NCI-H748 treated with DMSO at 0.1 percent for 48 hours (cell line): ENCODE data around the gene SPHK1.

ENCODE experiments used
- DNase-seq: peaks from one replicate; lab custom pipeline; 2025; lab: John Stamatoyannopoulos, UW

The SPHK1 gene

DNA sequence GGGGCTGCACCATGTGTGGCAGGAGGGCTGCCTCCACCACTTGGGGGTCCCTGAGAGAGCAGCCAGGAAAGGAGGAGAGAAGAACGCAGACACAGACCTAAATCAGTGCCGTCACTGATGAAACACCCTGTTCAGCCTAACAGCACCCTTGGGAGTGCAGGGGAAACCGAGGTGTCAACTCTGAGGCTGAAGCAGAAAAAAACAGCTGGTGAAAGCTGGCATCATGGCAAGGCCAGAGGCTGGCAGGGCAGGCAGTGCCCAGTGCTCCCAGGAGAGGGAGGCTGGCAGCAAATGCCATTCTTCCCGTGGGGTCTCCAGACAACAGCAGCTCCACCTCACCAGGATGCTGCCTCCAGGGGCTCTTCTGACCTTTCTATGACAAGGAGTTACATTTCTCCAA is 23.1 kb downstream of the SPHK1 start:
- no peak for DNase-seq

DNA sequence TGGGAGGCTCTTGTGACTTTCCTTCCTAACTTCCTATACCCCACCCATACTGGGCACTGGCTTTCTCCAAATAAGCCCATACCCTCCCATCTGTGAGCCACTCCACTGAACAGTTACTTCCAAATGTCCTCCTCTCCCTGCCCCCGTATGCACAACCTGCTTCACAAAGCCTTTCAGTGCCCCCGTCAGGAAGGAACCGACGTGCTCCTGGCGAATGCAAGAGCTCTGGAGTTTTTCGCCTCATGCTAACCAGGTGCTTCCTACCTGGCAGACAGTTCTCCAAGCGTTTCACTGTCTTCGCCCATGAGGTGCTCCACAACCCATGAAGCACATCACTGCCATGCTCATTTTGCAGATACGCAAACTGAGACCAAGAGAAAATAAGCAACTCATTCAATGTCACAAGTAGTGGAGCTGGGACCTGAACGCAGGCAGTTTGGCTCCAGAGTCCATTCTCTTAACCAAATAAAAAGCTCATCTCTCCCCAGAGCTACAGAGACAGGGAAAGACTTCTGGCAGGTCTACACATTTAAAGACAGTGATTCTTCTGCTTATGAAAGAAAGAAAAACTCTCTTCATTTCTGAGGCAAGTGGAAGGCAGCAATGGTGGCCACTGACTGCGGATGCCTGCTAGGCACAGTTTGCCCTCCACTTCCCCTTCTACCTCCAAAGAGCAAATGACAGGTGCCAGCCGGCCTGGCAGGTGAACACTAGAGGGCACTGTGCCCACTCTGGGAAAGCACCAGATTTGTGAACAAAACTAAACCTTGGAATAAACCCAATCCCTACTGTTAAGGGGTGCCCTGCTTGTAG is 23.8 kb downstream of the SPHK1 start:
- no peak for DNase-seq

DNA sequence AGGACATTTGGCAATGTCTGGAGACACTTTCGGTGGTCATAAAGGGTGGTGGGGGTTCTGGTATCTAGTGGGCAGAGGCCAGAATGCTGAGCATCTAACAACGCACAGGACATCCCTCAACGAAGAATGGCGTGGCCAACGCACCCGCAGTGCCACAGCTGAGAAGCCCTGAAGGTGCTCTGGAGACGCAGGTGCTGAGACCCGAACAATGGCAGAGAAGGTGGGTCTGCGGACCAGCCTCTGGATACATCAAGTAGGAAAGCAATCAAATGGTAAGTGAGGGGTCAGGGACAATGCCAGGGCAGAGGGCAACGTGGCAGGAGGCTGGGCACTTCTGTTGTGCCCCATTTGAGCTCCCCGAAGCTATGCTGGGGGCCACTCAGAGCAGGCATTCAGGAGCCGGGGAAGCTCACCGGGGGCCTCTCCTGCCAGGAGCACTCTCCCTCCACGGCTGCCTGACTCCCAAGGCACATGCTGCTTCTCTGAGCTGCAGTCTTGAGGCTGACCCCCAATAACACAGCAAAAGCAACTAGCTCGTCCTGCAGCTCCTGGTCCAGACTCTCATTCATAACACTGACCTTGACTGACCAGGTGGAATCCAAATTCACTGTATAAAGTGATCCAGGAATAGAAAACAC is 26.0 kb downstream of the SPHK1 start:
- DNase-seq = no peak

DNA sequence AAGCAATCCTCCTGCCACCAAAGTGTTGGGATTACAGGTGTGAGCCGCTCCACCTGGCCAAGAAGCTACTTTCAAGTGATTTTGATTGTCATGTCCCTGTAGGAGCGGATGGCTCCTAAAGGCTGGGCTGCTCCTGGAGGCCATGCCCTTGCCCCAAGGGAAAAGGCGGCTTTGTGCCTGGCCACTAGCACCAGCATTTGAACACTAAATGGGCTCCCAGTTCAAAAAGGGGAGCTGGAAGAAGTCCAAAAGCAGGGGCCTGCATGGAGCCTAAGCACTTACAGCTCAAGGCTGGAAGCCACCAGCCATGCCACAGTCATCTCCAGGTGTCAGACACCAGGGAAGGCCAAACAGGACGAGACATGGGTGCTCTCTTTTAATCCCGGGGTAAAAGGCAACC is 26.8 kb downstream of the SPHK1 start:
- DNase-seq = no peak

DNA sequence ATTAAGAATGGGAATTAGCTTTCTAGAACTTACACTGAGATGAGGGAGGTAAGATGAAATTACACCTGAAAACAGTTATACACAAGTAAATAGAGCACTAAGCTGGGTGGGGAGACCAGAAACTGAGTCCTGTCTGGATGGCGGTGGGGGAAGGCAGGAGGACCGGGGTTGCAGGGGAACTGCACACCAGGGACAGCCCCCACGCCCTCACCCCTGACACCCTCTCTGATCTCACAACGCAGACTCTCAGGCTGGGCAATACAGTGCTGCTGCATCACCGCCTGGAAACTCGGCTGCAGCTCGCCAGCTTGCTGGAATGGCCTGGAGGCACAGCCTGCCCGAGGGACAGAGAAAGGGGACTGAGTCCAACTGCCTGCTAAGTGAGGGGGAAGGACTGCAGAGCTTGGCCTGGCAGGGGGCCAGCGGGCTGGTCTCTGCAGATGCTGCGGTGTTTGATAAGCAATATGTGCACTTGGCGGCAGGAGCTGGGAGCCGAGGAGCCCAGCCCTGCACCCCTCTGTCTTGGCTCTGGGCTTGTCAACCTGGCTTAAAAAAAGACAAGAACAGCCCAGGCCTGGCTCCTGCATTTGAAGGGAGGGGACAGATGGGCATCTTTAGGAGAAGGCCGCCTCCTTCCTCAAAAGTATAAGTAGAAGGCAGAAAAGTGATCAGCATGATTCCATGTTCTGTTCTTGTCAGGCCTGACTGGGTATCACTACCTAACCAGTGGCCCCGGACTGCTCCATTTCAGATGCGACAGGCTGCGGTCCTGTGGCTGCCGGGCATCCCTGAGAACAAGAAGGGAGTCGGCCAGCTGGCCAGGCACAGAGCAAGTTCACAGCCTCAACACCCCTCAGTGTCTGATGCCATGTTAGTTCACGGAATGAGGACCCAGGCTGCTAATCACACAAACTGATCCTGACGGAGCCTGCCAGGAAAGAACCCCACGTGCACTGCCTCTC is 30.2 kb downstream of the SPHK1 start:
- DNase-seq = no peak

DNA sequence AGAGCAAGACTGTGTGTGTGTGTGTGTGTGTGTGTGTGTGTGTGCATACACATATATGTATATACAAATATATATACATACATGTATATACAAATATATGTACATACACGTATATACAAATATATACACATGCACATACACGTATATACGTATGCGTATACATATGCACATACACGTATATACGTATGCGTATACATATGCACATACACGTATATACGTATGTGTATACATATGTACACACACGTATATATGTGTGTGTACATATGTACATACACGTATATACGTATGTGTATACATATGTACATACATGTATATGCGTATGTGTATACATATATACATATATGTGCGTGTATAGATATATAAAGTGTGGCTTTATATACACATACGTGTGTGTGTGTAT is 31.4 kb downstream of the SPHK1 start:
- no peak for DNase-seq

DNA sequence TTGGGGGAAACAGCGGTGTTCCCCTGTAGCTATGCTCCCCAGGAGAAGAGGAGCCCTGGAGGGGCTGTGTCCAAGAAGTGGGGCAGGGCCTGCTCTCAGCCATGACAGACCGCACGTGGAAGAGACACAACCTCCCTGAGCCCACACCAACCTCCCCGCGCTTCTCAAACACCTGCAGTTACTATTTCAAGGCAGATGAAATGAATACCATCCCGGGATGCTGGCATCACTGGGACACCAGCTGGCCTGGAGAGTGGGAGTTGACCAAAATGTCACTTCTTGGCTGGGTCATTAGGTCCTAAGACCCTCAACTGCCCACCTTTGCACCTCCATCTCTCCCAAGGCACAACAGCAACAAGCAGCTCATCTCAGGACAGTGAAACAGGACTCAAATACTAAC is 32.0 kb downstream of the SPHK1 start:
- DNase-seq = no peak

DNA sequence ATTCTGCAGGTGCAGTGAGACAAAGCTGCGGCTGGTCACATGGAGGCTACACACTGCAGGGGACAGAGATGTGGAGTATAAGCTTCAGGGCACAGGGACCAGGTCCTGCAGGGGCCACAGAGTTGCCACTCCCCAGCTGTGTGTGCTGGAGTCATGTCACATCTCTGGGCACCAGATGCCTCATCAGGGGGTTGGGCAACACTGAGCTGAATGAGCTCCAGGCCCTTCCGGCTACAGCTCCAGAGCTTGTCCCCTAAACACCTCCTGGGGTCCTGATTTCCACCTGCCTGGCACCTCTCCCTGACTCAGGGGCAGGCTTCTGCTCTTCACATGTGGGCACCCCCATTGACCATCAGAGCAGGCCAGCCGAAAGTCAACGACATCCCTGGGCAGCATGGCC is 32.5 kb downstream of the SPHK1 start:
- DNase-seq = no peak

DNA sequence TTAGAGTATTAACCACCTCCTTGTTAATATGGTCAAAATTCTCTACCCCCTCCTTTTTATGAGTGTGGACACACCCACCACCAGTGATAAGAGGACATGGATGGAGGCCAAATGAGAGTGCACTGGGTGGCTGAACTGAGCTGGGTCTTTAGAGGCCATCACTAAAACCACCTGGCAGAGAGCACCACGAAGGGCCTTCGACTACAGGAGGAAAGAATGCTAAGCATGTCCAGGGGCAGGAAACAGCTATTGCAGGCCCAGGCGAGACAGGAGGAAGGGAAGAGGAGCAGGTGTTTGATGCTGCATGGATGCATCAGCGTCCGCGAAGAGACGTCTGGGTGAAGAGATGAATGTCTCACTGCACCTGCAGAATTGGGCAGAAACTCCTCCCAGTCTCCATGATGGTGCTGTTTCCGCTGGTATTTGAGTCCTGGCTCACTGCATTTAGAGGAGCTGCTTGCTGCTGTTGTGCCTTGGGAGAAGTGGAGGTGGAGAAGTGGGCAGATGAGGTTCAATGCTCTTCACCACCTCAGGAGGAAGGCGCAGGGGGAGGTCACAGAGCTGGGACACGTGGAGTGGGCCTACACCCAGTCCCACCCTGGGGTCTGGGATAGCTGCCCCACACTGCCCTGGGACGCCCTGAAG is 33.2 kb downstream of the SPHK1 start:
- no peak for DNase-seq

DNA sequence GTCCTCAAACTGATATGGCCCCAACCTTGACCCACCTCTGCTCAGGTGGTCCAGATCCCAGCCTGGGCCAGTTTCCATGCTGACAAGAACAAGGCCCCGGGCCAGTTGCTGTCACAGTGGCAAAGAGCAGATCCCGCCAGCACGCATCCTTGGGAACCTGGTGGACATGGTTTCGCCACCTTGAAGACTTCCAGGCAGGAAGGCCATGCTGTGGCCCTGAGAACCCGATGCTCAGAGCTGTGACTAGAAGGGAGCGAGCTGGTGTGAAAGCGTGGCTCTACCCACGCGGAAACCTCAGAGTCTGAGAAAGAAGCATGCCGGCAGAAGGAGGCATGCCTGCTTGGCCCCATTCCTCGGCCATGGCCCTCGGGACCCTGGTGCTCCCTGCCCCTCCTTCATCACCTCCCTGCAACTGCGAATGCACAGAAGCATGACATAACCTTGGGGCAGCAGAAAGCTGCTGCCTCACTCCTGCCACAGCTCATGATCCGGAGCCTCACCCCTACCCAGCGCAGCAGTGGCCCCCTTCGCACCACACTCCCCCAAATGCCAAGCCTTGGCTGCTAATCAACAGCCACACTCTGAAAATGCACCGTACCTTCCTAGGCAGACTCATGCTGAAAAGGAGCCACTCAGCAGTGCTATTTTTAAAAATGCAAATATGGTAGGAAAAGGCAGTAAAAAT is 35.3 kb downstream of the SPHK1 start:
- DNase-seq = no peak

DNA sequence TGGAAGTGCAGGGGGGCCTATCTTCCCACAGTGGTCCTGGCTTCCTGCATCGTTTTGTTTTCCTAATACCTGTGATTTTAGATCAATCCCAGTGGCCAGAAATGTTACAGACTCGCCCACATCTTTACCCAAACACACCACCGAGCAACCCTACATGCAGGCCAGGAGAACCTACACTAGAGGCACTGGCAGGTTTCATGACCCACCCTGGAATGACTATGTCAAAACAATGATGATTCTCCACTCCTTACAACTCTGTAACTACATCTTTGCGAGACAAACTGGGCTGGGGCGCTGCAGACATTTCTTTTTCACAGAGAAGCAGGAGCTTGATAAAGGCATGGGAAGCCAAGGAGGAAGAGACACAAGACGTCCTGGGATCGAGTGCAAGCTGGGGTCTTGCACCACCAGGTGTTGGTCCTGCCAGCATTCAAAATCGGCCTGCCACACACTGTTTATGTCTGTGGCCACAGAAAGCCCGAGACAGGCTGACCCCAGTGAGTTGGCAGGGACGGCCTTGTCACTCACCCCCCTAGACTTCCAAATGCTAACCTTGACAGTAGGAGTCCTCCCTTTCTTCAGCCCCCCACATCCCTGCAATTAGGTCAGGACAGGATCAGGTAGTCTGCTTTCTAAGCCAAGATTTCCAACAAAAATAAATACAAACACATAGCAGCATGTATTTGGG is 36.1 kb downstream of the SPHK1 start:
- DNase-seq = no peak

DNA sequence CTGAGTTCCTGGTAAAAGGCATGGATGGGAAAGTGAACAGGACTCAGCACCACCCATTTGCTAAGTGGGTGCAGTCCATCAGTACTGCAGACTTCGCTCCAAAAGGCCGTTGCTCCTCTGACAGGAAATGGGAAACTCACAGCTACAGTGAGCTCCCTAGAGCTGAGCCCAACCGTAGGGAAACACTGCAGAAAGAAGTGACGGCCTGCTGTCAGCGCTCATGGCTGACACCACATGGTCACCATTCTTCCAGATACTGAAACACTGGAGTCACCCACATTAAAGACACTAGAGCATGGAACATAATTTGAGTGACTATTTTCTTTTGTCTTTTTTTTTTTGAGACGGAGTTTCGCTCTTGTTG is 36.6 kb downstream of the SPHK1 start:
- DNase-seq = no peak

DNA sequence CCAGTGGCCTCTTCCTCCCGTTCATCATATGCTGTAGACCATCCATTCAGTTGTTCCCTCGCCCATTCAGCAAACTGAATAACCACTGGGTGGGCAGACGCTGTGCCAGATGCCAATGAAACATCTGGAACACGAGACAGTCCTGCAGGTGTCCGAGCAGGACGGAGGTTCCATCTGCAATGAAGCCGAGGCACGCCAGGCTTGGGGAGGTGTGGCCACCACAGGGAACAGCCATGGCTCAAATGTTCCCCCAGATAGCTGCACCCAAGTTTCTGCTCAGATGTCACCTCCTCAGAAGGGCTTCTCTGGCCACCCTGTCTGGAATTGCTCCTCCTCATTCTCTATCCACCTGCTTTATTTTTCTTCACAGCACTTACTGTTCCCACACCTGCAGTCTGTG is 38.0 kb downstream of the SPHK1 start:
- no peak for DNase-seq

DNA sequence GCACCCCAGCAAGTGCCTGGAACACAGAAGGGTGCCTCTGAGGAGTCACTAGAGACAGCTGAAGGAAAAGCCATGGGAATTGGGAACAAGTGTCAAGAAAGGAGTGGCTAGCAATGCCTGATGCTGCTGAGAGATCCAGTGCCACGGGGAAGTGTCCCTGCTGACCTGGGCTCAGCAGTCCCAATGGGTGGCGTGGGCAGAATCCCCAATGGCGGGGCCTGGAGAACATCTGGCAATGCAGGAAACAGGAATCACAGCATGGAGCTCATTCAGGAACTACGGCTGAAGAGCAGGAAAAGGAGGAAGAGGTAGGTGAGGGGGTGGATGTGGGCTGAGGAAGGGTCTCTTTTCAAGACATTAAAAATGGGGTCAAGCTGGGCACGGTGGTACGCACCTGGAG is 38.5 kb downstream of the SPHK1 start:
- no peak for DNase-seq

DNA sequence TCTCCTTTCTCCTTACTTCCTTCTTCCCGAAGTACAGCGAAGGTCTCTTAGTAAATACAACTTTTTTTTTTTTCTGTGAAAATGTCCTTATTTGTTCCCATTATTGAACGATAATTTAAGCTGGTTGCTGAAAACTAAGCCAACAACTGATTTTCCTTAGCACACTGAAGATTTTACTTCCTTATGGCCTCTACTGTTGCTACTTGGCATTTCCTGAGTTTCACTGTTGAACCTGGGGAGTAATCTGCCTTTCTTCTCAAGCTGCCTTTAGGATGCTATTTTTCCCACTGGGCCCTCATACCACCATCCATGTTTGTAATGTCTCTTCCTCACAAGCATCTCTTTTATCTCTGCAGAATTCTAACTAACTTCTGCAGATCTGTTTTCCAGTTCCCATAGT is 42.4 kb downstream of the SPHK1 start:
- no peak for DNase-seq

DNA sequence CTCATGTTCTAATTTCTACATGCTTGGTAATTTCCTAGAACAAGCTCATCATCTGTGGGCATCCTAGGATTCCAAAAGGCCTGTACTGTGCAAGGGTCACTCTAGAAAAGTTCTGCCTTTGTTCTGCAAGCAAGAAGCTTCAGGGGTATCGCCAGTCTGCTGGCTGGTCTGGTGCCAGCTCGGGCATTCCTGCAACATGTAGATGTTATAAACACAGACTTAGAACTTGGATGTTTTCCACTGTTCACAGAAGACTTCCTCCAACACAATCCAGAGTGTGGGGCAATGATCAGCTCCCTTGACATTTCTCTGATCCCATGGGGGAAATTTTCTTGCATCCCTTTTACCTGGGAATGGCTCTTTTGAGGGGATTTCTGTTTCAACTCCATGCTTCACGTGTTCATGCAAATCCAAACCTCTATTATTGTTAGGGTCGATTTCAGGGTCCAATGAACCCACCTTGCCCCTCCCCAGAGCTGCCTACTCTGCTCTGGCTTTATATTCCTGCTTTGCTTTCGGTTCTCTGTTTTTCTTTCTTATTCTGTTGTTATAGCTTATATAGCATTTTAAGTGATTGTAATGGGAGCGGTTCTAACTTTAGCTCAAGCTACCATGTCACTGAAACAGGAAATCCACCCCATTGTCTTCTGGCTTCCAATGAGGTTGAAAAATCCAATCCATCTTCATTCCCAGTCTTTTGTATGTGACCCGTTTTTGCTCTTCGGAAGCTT is 43.3 kb downstream of the SPHK1 start:
- DNase-seq = no peak

DNA sequence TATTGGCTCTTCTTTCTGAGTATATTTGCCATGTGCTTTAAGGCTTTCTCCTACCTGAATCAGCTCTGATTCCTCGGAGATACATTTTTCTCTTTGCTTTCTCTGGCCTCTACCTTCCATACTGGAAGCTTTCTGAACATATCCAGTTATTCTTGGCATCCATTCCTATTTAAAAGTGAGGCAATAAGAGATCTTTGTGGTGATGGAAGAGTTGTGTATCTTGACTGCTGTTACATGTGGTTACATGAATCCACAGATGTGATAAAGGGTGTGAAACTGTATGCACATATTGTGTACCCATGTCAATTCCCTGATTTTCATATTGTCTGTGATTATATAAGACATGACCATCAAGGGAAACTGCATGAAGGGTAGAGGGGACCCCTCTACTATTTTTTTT is 44.1 kb downstream of the SPHK1 start:
- DNase-seq = no peak

DNA sequence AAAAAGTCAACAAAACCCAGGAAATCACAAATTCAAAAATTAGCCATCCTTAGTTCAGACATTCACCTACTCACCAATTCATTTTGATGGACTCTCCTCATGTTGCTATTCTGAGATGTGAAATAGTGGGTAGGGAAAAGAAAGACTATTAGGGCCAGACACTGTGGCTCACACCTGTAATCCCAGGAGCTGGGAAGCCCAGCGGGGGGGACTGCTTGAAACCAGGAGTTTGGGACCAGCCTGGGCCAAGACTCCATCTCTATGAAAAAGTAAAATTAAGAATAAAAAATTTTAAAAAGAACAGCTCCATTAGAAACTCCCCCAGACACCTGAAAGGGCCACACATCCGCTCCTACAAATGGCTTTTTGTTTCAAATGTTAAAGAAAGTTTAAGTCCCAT is 47.1 kb downstream of the SPHK1 start:
- DNase-seq = no peak

DNA sequence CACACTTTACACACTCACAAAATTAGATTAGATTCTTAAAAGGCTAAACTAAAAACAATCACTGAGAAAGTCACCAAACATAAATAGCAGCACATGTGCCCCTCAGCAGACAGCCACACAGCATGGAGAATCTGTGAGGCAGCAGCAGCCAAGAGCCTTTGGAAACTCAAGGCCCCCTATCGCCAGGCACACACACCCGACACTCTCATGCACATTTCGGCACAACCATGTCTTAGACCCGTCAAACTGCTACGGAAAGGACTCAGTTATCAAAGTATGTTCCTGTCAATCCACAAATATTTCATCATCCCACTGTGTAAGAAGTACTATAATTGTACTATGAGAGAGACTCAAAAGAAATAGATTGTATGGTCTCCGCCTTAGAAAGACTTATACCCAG is 47.6 kb downstream of the SPHK1 start:
- DNase-seq = no peak

DNA sequence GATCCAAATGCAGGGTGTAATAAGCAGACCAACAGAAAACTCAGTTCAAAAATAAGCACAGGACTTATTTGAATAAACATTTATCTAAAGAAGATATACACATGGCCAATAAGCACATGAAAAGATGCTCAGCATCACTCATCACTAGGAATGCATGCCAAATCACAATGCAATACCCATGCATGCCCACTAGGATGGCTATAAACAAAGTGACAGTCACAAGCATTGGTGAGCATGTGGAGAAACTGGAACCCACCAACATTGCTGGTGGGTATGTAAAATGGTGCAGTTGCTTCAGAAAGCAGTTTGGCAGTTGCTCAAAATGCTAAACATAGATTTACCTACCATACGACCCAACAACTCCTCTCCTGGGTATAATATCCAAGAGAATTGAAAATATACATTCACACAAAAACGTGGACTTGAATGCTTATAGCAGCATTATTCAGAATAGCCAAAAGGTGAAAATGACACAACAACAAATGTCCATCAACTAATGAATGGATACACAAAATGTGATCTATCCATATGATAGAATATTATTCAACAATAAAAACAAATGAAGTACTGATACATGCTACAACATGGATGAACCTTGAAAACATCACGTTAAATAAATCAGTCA is 48.4 kb downstream of the SPHK1 start:
- no peak for DNase-seq
